TTC549 (cell line): ENCODE results near the gene CD55.

Source experiments
- FAIRE-seq: peaks from 2 replicates; lab custom pipeline; 2012; peaks lifted over from hg19 to GRCh38; lab: Jason Lieb, UNC

The CD55 gene

DNA sequence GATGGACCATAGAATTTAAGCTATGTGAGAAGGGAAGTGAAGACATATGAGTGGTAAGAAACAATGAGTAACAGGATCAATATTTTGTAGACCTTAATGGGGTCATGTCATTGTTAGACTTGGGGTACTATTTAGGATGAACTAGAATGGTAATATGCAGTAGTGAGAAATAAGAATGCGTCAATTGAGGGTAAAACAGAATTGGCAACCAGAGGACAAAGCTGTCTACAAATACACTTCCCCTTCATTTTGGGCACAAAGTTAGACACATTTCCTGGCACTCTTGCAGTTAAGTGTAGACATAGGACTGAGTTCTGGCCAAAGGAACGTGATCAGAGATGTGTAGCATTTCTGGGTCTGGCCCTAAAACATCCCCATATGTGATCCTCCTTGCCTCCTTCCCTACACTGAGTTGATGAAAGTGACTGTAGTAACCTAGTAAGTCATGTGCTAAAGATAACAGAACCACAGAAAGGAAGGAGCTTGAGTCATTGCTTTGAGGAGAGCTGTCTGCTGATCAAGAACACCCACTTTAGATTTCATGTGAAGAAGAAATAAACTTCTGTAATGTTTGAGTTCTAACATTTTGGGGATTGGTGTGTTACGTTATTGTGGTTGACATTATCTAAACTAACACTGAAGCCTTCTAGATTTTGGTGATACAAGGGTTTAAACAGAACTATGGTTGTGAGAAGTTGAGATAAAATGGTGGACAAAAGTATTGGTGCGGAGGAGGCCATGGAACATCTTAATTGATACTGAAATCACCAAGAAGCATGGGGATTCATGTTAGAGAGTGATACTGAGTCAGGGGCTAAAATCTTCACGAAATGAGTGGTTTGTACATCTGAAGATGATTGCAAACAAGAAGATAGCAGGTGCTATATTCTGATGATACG lies 41.7 kb downstream of the CD55 start:
- FAIRE-seq, result no peak

DNA sequence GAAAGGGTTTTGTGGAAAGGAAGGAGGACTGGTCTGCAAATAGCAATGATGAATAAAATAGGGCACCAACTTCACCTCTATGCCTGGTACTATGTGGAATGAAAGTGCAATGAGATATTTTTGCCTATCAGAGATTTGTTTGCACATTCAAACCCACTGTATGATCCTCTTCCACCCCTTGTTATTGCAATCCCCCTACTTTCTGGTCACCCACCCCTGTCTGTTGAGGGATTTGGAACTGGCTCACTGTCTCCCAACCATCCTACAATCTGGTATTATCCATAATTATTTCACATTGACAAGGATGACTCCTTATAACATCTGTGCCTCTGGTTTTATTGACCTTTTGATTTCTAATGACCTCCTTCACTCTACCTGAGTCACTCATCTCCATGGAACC lies 42.4 kb downstream of the CD55 start:
- no peak for FAIRE-seq

DNA sequence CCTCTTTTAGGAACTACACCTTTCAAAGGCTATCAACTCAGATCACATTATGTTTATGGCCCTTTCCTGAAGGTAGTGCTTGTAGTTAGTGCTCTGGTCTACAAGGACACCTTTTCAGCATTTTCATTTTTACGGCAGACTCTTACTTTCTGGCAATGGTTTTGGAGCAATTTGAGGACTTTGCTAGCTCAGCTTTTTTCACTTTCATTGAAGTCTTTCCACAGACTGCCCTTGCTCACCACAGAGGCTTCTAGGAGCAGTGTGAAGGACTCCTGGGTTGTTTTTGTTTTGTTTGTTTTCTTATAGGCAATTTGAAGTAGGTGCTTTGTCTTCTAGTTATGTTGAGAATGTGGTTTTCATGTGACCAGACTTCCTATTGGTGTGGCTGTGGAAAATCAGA lies 43.1 kb downstream of the CD55 start:
- no peak for FAIRE-seq

DNA sequence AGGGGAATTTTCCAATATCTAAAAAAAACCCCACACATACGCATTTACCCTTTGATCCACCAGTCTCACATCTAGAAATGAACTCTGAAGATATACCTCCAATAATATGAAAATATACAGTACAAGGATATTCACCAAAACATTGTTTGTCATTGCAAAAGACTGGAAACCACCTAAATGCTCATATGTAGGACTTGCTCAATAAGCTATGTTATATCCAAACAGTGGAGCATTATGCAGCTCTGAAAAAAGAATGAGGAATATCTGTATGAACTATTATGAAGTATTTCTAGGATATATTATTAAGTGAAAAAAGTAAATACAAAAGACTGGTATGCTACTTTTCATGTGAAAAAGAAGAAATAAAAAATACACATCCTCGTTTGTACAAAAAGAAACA lies 43.6 kb downstream of the CD55 start:
- FAIRE-seq, result no peak

DNA sequence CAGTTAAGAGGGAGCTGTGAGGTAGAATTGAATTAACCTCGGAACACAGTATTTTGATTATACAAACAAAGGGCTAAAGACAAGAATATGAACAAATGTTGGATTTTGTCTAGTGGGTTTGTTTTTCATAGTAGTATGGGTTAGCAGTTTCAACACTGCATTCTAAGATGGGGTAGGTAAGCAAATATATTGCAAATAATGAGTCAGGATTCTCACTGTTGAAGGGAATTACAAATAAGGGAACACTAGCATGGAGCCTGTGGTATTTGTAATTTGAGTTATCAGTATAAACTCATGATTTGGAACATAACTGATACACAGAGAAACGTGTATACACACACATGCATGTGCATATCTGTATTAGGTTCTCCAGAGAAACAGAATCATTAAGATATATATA lies 44.5 kb downstream of the CD55 start:
- FAIRE-seq, result no peak

DNA sequence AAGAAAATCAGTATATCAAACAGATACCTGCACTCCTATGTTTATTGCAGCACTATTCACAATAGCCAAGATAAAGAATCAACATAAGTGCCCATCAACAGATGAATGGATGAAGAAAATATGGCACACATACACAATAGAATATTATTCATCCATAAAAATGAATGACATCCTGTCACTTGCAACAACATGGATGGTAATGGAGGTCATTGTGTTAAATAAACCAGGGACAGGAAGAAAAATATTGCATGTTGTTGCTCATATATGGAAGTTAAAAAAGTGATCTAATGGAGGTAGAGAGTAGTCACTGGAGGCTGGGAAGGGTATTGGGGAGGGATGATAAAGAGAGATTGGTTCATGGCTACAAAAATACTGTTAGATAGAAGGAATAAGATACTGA lies 67.2 kb downstream of the CD55 start:
- FAIRE-seq, result no peak

DNA sequence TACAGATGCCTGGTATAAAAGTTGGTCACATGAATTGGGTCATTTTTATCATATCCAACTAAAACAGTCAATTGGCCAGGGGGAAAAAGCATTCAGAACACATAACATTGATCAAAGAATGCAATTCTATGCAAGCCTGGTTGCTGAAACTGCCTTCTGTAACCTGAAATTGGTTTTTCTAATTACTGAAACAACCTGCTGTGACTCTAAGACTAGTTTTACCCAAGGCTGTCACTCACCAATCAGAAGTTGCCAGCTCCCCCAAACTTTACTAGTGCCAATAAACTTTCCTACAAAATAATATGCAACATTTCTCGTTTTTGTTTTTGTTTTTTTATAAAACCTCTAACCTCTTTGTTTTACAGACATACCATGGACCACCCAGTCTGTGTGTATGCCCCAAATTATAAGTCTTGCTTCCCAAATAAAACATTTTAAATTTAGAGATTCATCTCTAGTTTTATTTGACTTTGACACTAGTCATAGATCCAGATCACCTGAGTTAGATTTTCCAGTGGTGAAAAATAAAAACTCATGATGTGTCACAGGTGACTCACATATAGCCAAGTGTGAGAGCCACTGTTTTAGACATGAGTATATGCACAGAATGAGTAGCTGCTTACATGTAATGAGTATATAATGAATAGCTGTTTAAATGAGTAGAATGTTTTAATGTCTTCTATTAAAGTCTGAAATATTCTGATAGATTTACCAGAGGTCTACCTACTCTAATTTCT lies 68.4 kb downstream of the CD55 start:
- FAIRE-seq, result no peak

DNA sequence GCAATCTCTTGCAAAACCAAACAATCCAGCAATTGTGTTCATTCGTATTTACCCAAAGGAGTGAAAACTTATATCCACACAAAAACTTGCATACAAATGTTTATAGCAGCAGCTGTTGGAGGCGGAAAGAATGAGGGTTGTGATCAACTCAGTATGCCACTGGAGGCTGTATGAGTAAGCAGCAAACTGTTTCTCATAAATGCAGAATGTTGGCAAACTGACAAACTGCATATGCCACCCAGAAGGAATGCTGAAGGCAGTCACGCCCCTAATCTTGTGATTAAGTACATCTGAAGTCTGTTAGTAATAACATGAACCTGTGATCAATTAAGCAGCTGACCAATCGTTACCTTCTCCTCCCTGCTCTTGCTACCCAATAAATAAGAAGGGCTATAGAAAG lies 72.1 kb downstream of the CD55 start:
- FAIRE-seq, result no peak

DNA sequence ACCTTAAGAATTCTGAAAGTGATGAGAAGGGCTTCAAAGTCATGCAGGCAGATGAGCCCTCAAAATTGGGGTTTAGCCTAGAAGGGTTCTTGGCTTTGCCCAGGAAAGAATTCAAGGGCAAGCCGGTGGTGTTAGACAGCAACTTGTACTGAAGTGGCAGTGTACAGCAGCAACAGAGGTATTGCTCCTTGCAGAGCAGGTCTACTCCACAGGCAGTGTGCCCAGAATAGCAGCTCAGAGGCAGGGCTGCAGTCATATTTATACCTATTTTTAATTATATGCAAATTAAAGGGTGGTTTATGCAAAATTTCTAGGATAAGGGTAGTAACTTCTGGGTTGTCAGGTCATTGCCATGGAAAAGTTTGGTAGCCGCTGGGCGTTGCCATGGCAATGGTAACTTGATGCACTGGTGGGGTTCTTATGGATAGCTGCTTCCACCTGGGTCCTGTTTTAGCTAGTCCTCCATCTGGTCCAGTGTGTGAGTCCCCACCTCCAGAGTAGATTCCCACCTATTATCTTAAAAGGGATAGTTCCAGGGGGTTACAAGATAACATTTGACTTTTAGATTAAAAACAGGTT lies 74.8 kb downstream of the CD55 start:
- no peak for FAIRE-seq

DNA sequence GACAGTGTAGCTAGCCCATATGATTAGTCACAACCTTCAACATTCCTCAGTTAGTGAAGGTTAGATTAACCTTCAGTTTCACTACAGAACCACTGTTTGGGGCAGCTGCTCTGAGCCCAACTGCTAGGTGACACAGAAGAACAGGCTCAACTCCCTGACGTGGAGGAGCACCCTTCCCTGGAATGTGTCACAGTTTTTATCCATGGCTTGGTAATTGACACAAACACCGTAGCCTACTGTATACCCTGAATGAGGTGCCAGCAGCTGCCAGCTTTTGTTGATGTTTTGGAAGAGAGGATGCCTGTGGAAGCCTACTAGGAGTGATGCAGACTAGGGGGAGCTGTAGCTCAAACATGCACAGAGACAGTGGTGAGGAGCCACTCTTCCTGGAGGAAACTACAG lies 76.0 kb downstream of the CD55 start:
- FAIRE-seq, result no peak

DNA sequence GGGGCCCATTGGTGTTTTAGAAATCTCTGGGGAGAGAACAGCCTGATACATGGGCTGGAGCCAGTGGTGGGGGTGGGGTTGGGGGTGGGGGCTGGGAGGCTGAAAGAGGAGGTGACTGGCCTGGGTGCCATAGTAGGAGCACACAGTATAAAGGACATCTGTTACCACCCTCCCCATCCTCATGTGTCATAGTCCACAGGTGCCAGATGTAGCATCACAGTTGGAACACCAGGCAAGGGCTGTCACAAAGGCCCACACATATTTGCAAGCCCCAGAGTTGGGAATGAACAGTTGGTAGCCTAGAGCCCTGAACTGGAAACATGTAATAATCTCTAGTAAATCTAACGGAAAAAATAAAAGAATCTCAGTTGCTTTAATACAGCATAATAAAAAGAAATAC lies 77.5 kb downstream of the CD55 start:
- no peak for FAIRE-seq

DNA sequence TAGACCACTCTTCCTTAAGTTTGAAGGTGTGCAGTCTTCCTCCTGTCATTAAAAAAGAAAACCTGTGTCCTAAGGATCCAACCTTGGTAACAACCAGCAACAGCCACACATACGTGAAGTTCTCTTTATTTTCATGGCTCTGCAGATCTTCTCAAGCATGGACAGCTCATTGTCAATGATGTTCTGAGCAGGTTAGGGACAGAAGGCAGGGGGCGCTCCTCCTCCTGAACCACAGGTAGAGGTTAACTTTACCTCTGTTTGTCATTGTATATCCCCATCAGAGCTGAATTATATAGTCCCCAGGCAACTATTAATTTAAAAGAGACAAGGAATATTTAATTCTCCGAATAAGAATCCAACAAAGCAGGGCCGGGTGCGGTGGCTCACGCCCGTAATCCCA lies 80.1 kb downstream of the CD55 start:
- FAIRE-seq, result no peak

DNA sequence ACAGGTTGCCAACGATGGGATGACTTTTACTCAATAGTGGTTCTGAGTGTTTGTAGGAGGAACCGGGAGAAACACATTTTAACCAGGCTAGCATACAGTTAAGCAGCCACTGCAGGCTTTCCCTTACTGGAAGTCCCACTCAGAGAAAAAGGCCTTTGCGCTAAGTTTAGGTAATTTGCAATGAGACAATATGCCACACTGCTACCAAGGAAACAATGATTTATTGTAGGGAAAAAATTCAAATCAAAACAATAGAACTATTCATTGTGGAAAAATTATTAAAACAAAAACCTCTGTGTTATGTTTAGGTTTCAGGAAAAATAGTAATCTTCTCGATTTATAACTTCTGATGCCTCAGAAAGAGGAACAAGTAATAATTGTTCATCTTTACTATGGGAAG lies 81.3 kb downstream of the CD55 start:
- FAIRE-seq, result no peak

DNA sequence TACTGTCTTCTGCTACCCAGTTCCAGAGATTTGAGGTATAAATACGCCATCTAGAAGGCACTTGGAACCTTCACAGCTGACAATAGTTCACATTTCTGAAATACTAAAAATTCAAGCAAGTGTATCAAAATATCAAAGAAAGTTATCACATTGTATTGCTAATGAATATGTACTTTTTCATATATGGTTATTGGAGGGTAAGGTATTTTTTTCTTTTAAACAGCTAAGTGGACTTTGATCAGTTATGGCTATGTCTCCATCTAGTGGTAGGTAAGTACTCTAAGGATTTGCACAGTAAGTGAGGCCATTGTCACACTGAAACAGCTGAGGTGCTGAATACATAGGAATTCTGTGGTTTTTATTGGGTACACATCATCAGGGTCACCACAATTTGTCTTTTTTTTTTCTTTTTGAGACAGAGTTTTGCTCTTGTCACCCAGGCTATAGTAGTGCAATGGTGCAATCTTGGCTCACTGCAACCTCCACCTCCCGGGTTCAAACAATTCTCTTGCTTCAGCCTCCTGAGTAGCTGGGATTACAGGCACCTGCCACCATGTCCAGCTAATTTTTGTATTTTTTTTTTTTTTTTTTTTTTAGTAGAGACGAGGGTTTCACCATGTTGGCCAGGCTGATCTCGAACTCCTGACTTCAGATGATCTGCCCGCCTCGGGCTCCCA lies 83.5 kb downstream of the CD55 start:
- FAIRE-seq, result peak; percentile 97

DNA sequence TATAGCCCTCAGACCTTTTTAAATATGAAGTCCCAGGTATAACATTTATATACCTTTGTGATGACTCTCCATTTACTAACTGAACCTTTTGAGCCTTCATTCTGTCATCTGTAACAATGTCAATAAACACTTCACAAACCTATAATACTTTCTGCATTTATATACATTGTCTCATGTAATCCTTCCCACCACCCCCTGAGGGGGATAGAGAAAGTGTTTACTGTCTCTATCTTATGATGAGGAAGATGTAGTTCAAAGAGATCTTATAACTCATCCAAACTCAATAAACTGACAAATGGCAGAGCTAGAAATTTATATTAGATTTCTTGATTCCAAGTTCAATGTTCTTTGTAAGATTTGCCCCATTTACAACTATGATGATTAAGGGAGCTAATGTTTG lies 84.3 kb downstream of the CD55 start:
- peak; percentile 20 for FAIRE-seq

DNA sequence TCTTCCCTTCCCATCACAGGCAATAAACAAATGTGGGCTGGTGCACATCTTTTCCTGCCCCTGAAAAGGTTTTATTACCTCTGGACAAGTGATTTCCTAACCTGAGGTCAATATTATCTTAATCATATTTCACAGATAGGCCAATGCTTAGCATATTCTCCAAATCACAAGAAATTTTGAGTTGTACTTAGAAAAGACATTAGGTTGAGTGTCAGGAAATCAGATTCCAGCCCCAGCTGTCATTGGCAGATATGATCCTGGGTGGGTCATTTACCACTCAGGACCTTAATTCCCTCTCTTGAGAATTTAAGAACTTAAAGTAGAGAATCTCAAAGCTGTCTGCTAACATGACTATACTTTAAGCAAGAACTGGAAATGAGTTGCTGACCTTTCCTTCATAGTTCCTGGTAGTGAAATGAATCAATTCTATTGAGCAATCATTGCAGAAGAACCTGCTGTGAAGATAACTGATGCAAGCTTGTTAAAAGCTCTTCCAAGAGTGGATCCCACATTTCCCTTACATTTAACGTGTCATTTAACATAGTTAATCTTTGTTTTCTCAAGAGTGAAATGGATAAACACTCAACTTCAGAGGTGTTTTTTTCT lies 86.3 kb downstream of the CD55 start:
- FAIRE-seq, result no peak
